ENCODE results near the gene FCHSD2. TPM values are rescaled to one million over a fixed set of nuclear protein-coding genes. Genes with fewer than 3 reads are reported as not detected.
"Not testable (repeated sequence)": the region's sequence is repeated elsewhere in the genome, so short reads cannot be mapped to it uniquely, and the experiment has no call there.

The FCHSD2 gene
- total RNA-seq, 2 experiments from 2014 or later: 40.8 to 41.7 TPM

GRCh38 chr11:72924568-72925190 lies 217.4 kb downstream of the FCHSD2 start:
- Mint-ChIP-seq H3K9me3 (no peaks in the 10 kb centered on the region), H3K4me3 (no peak overlapping the region), H3K27me3 (no peaks in the 10 kb centered on the region), H3K4me1 (peaks cover 4% of the 10 kb centered on the region), H3K36me3 (ENCODE audit: low read depth) (peaks cover 2% of the 10 kb centered on the region), H3K27ac (no peak overlapping the region)
- POLR2A ChIA-PET: interaction anchor here (0.8 to 1.0 kb wide), 2 partner anchors 253 to 256 kb away, joined by 3 read pairs; no protein-coding TSS in a partner anchor
- no peak for DNase-seq
- CTCF ChIA-PET: interaction anchor here (0.6 to 4.6 kb wide), 8 partner anchors 10 to 1975 kb away, joined by 3 to 71 read pairs (median 5); partner anchors contain the start of gene FCHSD2

DNA sequence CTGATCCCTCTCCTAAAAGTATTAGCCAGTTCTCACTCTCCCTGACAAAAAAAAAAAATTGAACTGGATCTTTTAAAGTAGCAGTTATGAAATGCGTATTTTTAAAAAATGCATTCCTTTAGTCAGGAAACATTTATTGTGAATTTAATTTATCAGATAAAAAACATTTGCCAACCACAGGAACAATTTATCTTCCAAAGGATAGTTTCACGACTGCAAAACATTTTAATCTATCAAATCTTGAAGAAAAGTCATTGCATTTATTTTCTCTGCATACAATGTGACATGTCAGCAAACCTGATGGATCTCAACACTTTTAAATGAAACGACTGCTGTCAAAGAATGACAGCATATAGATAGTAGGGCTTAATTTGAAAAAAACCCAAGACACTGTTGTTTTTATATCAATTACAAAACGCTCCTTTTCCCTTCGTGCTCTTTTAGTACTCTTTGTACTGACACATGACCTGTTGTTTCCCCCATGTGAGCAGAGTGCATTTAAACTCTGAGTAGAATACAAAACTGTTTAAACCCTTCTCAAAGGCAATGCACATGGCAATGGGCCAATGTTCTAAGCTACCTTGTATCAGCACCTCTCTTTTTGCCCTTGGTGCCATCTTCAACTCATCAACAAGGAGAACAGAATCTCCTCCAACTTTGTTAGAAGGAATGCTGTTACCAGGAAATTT lies 220.9 kb downstream of the FCHSD2 start:
- Mint-ChIP-seq H3K36me3 (ENCODE audit: low read depth) (peaks cover 2% of the 10 kb centered on the region), H3K27ac (no peak overlapping the region), H3K27me3 (no peaks in the 10 kb centered on the region), H3K4me1 (peaks cover 4% of the 10 kb centered on the region), H3K4me3 (no peak overlapping the region), H3K9me3 (no peaks in the 10 kb centered on the region)
- ChIA-PET POLR2A (no interaction called here), CTCF (interaction anchor here (4.6 kb wide), 1 partner anchor 256 kb away, joined by 71 read pairs; no protein-coding TSS in a partner anchor)
- DNase-seq: no peak

GRCh38 chr11:72920001-72920400 lies 222.1 kb downstream of the FCHSD2 start:
- Mint-ChIP-seq H3K27me3 (no peaks in the 10 kb centered on the region), H3K9me3 (peaks cover 2% of the 10 kb centered on the region), H3K27ac (no peak overlapping the region), H3K36me3 (ENCODE audit: low read depth) (peaks cover 7% of the 10 kb centered on the region), H3K4me1 (peaks cover 4% of the 10 kb centered on the region), H3K4me3 (no peak overlapping the region)
- ChIA-PET POLR2A (no interaction called here), CTCF (interaction anchor here (1.4 kb wide), 1 partner anchor 317 kb away, joined by 3 read pairs; no protein-coding TSS in a partner anchor)
- DNase-seq: no peak

DNA sequence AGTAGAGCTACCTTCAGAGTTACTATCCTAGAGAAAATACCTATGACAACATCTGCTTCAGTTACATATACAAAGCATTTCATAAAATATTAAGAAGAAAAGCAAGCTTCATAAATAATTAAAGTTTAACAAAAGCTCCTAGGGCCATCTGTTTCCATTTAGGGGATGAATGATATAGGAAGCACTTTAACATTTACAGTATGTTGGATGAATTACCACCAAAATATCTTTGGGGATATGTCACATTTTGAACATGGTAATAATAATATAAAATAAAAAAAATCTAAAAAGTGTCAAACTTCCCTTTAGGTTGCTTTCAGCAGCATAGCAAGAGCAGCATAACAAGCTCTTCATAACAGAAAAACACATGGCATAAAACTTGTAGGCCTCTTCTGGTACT lies 223.3 kb downstream of the FCHSD2 start:
- peaks cover 4% of the 10 kb centered on the region for H3K9me3 Mint-ChIP-seq
- H3K27ac Mint-ChIP-seq: no peak overlapping the region
- POLR2A ChIA-PET: no interaction called here
- peaks cover 15% of the 10 kb centered on the region for H3K36me3 Mint-ChIP-seq (ENCODE audit: low read depth)
- H3K4me1 Mint-ChIP-seq: no peaks in the 10 kb centered on the region
- no peak for DNase-seq
- no peak overlapping the region for H3K4me3 Mint-ChIP-seq
- CTCF ChIA-PET: interaction anchor here (1.3 to 1.4 kb wide), 2 partner anchors 259 to 318 kb away, joined by 3 read pairs; no protein-coding TSS in a partner anchor
- H3K27me3 Mint-ChIP-seq: no peaks in the 10 kb centered on the region

DNA sequence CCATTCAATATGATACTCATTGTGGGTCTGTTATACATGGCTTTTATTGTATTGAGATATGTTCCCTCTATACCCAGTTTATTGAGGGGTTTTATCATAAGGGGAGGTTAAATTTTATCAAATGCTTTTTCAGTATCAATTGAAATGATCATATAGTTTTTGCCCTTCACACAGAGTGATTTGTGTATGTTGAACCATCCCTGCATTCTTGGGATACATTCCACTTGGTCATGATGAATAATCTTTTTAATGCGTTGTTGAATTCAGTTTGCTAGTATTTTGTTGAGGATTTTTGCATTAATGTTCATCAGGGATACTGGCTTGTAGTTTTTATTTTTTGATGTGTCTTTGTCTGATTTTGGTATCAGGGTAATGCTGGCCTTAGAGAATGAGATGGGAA lies 229.9 kb downstream of the FCHSD2 start:
- Mint-ChIP-seq H3K4me1 (no peaks in the 10 kb centered on the region), H3K36me3 (ENCODE audit: low read depth) (peaks cover 42% of the 10 kb centered on the region), H3K9me3 (peaks cover 30% of the 10 kb centered on the region), H3K4me3 (no peak overlapping the region), H3K27ac (no peak overlapping the region), H3K27me3 (no peaks in the 10 kb centered on the region)
- ChIA-PET CTCF (no interaction called here), POLR2A (no interaction called here)
- no peak for DNase-seq

DNA sequence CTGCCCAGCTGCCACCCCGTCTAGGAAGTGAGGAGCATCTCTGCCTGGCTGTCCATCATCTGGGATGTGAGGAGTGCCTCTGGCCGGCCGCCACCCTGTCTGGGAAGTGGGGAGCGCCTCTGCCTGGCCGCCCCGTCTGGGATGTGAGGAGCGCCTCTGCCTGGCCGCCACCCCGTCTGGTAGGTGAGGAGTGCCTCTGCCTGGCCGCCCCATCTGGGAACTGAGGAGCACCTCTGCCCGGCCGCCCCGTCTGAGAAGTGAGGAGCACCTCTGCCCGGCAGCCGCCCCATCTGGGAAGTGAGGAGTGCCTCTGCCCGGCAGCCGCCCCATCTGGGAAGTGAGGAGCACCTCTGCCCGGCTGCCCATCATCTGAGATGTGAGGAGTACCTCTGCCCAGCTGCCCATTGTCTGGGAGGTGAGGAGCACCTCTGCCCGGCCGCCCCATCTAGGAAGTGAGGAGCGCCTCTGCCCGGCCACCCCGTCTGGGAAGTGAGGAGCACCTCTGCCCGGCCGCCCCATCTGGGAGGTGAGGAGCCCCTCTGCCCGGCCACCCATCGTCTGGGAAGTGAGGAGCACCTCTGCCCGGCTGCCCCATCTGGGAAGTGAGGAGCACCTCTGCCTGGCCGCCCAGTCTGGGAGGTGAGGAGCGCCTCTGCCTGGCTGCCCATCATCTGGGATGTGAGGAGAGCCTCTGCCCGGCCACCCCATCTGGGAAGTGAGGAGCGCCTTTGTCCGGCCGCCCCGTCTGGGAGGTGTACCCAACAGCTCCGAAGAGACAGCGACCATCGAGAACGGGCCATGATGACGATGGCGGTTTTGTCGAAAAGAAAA lies 232.3 kb downstream of the FCHSD2 start:
- H3K27ac Mint-ChIP-seq, POLR2A ChIA-PET, DNase-seq, CTCF ChIA-PET, H3K4me3 Mint-ChIP-seq, H3K27me3 Mint-ChIP-seq, H3K4me1 Mint-ChIP-seq: not testable (repeated sequence)
- Mint-ChIP-seq H3K9me3 (peaks cover 27% of the 10 kb centered on the region), H3K36me3 (ENCODE audit: low read depth) (peaks cover 41% of the 10 kb centered on the region)

- Mint-ChIP-seq H3K27ac (no peak overlapping the region), H3K9me3 (peaks cover 25% of the 10 kb centered on the region), H3K4me1 (no peaks in the 10 kb centered on the region), H3K36me3 (ENCODE audit: low read depth) (peaks cover 30% of the 10 kb centered on the region), H3K4me3 (no peak overlapping the region), H3K27me3 (no peaks in the 10 kb centered on the region)
- no peak for DNase-seq
- ChIA-PET POLR2A (no interaction called here), CTCF (no interaction called here)
Measured at GRCh38 chr11:72908032-72908676, 234.0 kb downstream of the FCHSD2 start.

DNA sequence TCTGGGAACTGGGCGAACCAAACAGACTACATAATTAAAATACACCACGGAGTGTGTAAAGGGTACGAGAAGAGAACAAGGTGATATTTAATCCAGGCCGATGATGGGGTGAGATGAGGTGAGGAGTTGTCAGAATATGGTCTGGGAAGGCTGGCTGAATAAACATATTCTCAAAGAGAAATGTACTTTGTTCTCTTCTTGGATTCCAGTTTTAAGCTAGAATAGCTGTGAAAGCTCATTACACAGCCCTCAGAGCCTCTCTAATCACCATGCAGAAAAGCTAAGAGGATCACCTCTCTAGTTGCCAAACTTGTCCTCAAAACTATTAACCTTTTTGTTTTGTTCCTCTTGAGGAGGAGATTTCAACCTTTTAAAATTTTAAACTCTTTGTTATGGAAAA lies 238.1 kb downstream of the FCHSD2 start:
- peaks cover 8% of the 10 kb centered on the region for H3K9me3 Mint-ChIP-seq
- H3K27ac Mint-ChIP-seq: no peak overlapping the region
- H3K4me3 Mint-ChIP-seq: no peak overlapping the region
- H3K36me3 Mint-ChIP-seq (ENCODE audit: low read depth): peaks cover 15% of the 10 kb centered on the region
- CTCF ChIA-PET: no interaction called here
- no peaks in the 10 kb centered on the region for H3K27me3 Mint-ChIP-seq
- POLR2A ChIA-PET: no interaction called here
- no peak for DNase-seq
- no peaks in the 10 kb centered on the region for H3K4me1 Mint-ChIP-seq

GRCh38 chr11:72901374-72901773 lies 240.7 kb downstream of the FCHSD2 start:
- Mint-ChIP-seq H3K36me3 (ENCODE audit: low read depth) (peaks cover 7% of the 10 kb centered on the region), H3K4me3 (no peak overlapping the region), H3K27me3 (no peaks in the 10 kb centered on the region), H3K4me1 (no peaks in the 10 kb centered on the region), H3K27ac (no peak overlapping the region), H3K9me3 (no peaks in the 10 kb centered on the region)
- no peak for DNase-seq
- ChIA-PET POLR2A (no interaction called here), CTCF (no interaction called here)

DNA sequence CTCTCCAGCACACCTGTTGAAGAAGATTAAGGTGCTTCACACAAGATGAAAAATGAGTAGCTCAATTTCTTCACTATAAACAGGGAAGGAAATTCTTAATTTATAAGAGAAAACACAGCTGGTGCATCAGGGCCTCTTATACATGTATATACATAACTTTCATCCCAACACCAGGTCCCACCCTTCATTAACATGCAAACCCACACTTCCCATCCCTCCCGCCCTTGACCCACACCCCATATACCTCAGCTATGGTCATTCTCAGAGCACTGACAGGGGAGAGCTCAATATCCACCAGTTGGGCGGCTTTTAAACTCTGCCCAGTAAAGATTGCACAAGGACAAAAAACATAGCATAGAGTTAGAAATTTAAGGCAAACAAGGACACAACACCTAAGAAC lies 242.1 kb downstream of the FCHSD2 start:
- H3K36me3 Mint-ChIP-seq (ENCODE audit: low read depth): peaks cover 7% of the 10 kb centered on the region
- no peaks in the 10 kb centered on the region for H3K9me3 Mint-ChIP-seq
- H3K4me3 Mint-ChIP-seq: no peak overlapping the region
- ChIA-PET POLR2A (interaction anchor here (1.5 kb wide), 1 partner anchor 10 kb away, joined by 3 read pairs; no protein-coding TSS in a partner anchor), CTCF (no interaction called here)
- H3K4me1 Mint-ChIP-seq: no peaks in the 10 kb centered on the region
- no peak overlapping the region for H3K27ac Mint-ChIP-seq
- DNase-seq: no peak
- no peaks in the 10 kb centered on the region for H3K27me3 Mint-ChIP-seq

DNA sequence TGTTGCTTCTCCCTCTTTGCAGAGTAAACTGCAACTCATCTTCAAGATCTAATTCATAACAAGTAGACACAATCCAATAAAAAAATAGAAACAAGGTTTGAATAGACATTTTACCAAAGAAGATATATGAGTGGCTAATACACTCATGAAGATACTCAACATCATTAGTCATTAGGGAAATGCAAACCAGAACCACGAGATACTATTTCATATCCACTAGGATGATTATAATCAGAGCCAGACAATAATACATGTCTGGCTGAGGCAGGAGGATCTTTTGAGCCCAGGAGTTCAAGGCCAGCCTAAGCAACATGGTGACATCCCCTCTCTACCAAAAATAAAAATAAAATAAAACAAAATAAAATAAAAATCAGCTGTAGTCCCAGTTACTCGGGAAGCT lies 242.9 kb downstream of the FCHSD2 start:
- H3K36me3 Mint-ChIP-seq (ENCODE audit: low read depth): peaks cover 7% of the 10 kb centered on the region
- ChIA-PET CTCF (no interaction called here), POLR2A (interaction anchor here (1.5 kb wide), 1 partner anchor 10 kb away, joined by 3 read pairs; no protein-coding TSS in a partner anchor)
- H3K27me3 Mint-ChIP-seq: no peaks in the 10 kb centered on the region
- no peaks in the 10 kb centered on the region for H3K9me3 Mint-ChIP-seq
- DNase-seq: no peak
- H3K4me1 Mint-ChIP-seq: no peaks in the 10 kb centered on the region
- no peak overlapping the region for H3K4me3 Mint-ChIP-seq
- H3K27ac Mint-ChIP-seq: no peak overlapping the region

DNA sequence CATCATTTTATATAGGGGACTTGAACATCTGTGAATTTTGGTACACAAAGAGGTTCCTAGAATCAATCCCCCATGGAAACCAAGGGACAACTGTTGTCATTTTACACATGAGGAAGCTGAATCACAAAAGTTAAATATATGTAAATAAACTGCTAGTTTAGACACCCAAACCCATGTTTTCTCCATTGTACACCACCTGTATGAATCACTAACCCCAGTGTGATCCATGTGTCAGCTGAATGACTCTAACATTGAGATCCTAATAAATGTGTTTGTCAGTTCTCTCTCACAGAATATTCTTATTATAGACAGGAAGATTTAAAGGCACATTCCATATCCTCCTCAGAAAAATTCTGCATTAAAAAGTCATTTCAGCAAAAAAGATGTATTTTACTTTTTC lies 244.6 kb downstream of the FCHSD2 start:
- Mint-ChIP-seq H3K27ac (no peak overlapping the region), H3K9me3 (no peaks in the 10 kb centered on the region), H3K4me1 (no peaks in the 10 kb centered on the region), H3K27me3 (no peaks in the 10 kb centered on the region), H3K36me3 (ENCODE audit: low read depth) (peaks cover 7% of the 10 kb centered on the region), H3K4me3 (no peak overlapping the region)
- ChIA-PET CTCF (no interaction called here), POLR2A (no interaction called here)
- DNase-seq: no peak

GRCh38 chr11:72896431-72896830 lies 245.7 kb downstream of the FCHSD2 start:
- Mint-ChIP-seq H3K4me3 (no peak overlapping the region), H3K9me3 (no peaks in the 10 kb centered on the region), H3K36me3 (ENCODE audit: low read depth) (peaks cover 6% of the 10 kb centered on the region), H3K4me1 (no peaks in the 10 kb centered on the region), H3K27ac (no peak overlapping the region), H3K27me3 (no peaks in the 10 kb centered on the region)
- DNase-seq: no peak
- CTCF ChIA-PET: interaction anchor here (0.7 kb wide), 1 partner anchor 491 kb away, joined by 3 read pairs; no protein-coding TSS in a partner anchor
- POLR2A ChIA-PET: no interaction called here
